Right cardiac atrium (tissue), 5 donors: ENCODE data around the gene SART1. TPM values are rescaled to one million over a fixed set of nuclear protein-coding genes. Genes with fewer than 3 reads are reported as not detected.

Source experiments
- ATAC-seq, 2 donors: fragments of 200-7000 bp; cut with Tn5 transposase; one replicate each; pipeline versions ENCODE4 v1.8.0 to v1.9.1; 2020; ENCODE audit warnings: moderate library complexity in 2 of 2, mild to moderate bottlenecking in 1 of 2
- DNase-seq, 3 donors: peaks; one replicate each; pipeline ENCODE4 v3.0.0-alpha.2; 2020
- H3K27ac ChIP-seq: one replicate; pipeline ENCODE4 v1.5.1; 2013; ENCODE audit warnings: mild to moderate bottlenecking, low read length, control low read depth, moderate library complexity
- H3K27me3 ChIP-seq: one replicate; pipeline ENCODE4 v1.6.1; 2013; ENCODE audit not compliant: control insufficient read depth, insufficient read depth
- H3K4me1 ChIP-seq: one replicate; pipeline ENCODE4 v1.6.1; 2013; ENCODE audit warnings: low read length; ENCODE audit not compliant: control insufficient read depth, insufficient read depth
- H3K4me3 ChIP-seq: one replicate; pipeline ENCODE4 v1.5.1; 2013; ENCODE audit warnings: low read length, control low read depth
- H3K9me3 ChIP-seq: one replicate; pipeline ENCODE4 v1.6.1; 2013; ENCODE audit warnings: low read length; ENCODE audit not compliant: control insufficient read depth
- WGBS: extraction: QIAGEN DNeasy Blood & Tissue Kit; methylation state at CpG from one replicate; pipeline ENCODE4 v1.1.7; 2013; 5-methylcytosine and 5-hydroxymethylcytosine counted together
- intact Hi-C, 4 donors: fragments of 100-400 bp; cut with DNase I; formaldehyde crosslinking; loops; one replicate each; pipeline versions ENCODE4 v1.11.0 to v1.14.0; 2022 to 2023
- polyA plus RNA-seq: library from polyadenylated mRNA; stranded (reverse); fragments of 200-250 nt; gene quantifications from one replicate; pipeline ENCODE4 v1.2.3, GENCODE V29; 2013
- total RNA-seq, 4 donors: library from RNA; stranded (reverse); fragmentation: NEBNext Ultra II Directional; extraction: Animal tissue kit (Norgen Biotek cat#: 25700); gene quantifications; one replicate each; pipeline ENCODE4 v1.2.1, GENCODE V29; 2021
- donor health status: healthy with polysubstance abuse.
- donor health status: DM: no; HTN: yes; CAD: no.
- donor health status: DM: no; HTN: no; CAD: no.
- donor health status: DM: no; HTN: yes; CAD: no; lungs with severe emphysema.
- donor health status: DM: yes; HTN: yes; CAD: no.

Gene SART1
- total and polyA plus RNA-seq, 5 donors: 34.3 to 41.7 (median 38.2) TPM

DNA sequence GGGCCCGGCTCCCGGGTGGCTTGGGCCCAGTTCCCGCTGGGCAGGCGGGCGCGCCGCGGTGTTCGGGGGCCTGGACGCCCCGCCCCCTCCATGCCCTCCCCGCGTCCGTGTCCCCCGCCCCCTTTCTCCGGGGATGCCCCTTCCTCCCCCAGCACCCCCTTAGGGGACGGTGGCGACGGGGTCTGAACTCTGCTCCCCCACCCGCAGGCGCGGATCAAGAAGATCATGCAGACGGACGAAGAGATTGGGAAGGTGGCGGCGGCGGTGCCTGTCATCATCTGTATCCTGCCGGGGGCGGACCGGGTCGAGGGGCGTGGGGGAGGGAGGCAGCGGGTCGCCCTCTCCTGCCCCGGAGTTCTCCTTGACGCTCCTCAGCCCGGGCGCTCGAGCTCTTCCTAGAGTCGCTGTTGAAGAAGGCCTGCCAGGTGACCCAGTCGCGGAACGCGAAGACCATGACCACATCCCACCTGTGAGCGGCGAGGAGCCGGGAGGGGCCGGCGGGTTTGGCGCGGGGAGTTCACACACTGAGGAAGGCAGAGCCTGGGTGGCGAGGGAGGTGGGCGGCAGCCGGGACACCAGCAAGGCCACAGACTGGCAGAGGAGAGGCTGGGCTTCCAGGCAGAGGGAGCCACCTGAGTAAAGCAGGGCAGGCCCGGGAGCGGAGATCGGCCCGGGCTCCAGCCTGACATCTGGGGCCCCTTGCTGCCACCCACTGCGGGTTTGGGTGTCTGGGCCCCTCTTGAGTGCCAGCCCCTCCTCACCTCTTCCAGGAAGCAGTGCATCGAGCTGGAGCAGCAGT is 41.8 kb upstream of the SART1 start:
- DNase-seq: no peak
- intact Hi-C loops: no loop called here

DNA sequence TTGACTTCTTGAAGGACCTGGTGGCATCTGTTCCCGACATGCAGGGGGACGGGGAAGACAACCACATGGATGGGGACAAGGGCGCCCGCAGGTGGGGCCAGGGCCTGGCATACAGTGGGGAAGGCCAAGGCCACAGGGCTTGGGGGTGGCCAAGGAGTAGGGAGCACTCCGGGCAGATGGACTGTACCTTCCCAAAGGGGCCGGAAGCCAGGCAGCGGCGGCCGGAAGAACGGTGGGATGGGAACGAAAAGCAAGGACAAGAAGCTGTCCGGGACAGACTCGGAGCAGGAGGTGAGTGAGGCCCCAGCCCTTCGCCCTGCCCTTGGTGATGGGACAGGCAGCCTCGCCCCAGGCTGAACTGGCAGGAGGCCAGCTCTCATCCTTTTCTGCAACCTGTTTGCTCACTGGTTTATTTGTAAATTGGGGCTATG is 41.1 kb upstream of the SART1 start:
- intact Hi-C loops: no loop called here
- ATAC-seq: no peak
- H3K4me3 ChIP-seq: peak overlapping the region; percentile 92
- WGBS: 55% methylated on average over 15 of the region's 15 CpGs
- no peaks in the 10 kb centered on the region for H3K27me3 ChIP-seq
- DNase-seq: peak; percentile 35 to 64 (median 61)
- H3K27ac ChIP-seq: no peak overlapping the region
- no peaks in the 10 kb centered on the region for H3K9me3 ChIP-seq
- H3K4me1 ChIP-seq: peaks cover 17% of the 10 kb centered on the region

More for the DNA sequence above, 41.8 kb upstream of the SART1 start:
- peak; percentile 39 to 48 for ATAC-seq
- no peaks in the 10 kb centered on the region for H3K27me3 ChIP-seq
- H3K9me3 ChIP-seq: no peaks in the 10 kb centered on the region
- H3K4me1 ChIP-seq: peaks cover 23% of the 10 kb centered on the region
- under 1% methylated on average over 60 of the region's 60 CpGs for WGBS
- H3K4me3 ChIP-seq: peak overlapping the region; percentile 92
- peak overlapping the region; percentile 54 for H3K27ac ChIP-seq

DNA sequence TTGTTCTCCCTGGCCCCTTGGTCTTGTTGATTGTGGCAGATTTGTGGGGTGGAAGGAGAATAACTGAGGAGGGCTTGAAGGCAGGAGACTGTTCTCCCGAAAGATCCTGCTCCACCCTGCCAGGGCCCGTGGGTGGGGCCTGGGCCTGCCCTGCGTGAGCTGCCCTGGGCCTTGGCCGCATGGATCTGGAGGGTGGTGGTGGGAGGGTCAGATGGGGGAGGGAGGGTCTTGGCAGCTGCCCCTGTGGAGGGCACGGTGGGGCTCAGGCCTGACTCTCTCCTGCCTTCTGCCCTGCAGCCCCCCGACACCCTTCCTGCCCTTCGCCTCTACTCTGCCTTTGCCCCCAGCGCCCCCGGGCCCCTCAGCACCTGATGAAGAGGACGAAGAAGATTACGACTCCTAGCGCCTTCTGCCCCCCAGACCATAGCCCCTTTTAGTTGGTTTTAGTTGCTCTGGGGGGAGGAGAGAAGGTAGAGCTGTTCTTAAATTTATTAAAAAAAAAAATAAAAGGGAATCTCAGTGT is 40.4 kb upstream of the SART1 start:
- no peaks in the 10 kb centered on the region for H3K9me3 ChIP-seq
- H3K4me3 ChIP-seq: no peak overlapping the region
- intact Hi-C loops: no loop called here
- DNase-seq (peak in 2 of 3 donors; percentile 54), ATAC-seq (no peak)
- peaks cover 10% of the 10 kb centered on the region for H3K4me1 ChIP-seq
- WGBS: 85% methylated on average over 12 of the region's 12 CpGs
- H3K27me3 ChIP-seq: no peaks in the 10 kb centered on the region
- H3K27ac ChIP-seq: no peak overlapping the region

DNA sequence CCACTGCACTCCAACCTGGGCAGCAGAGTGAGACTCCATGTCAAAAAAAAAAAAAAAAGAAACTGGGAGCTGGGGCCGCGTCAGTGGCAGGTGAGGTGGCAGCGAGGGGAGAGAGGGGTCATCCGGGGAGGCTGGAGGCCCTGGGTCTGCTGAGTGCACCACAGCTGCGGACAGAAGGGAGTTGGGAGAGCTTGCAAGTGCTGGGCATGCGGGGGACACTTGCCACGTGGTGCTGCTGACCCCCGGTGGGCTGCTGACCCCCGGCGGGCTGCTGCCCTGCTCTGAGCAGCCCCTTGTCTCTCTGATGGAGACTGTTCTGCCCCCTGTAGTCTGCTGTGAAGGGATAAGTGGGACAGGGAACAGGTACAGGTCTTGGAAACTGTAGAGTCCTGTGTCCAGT is 39.7 kb upstream of the SART1 start:
- WGBS: 92% methylated on average over 10 of the region's 10 CpGs
- intact Hi-C loops: no loop called here
- peaks cover 10% of the 10 kb centered on the region for H3K4me1 ChIP-seq
- H3K27ac ChIP-seq: no peak overlapping the region
- no peak for ATAC-seq
- DNase-seq: peak in 1 of 3 donors; percentile 32
- H3K4me3 ChIP-seq: no peak overlapping the region
- H3K9me3 ChIP-seq: no peaks in the 10 kb centered on the region
- no peaks in the 10 kb centered on the region for H3K27me3 ChIP-seq

DNA sequence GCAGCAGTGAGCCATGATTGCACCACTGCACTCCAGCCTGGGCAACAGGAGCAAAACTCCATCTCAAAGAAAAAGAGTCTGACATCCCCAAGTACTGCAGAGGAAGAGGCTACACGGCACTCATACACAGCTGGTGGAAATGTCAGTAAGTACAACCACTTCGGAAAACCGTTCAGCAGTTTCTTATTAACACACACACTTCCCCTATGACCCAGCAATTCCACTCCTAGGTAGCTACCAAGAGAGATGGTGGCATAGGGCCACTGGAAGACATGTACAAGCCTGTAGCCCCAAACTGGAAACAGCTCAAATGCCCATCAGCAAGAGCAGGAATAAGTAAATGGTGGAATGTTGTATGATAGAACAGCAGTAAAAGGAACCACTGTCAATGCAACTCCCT is 39.0 kb upstream of the SART1 start:
- intact Hi-C loops: no loop called here
- WGBS: 82% methylated on average over 3 of the region's 3 CpGs
- no peak for ATAC-seq

DNA sequence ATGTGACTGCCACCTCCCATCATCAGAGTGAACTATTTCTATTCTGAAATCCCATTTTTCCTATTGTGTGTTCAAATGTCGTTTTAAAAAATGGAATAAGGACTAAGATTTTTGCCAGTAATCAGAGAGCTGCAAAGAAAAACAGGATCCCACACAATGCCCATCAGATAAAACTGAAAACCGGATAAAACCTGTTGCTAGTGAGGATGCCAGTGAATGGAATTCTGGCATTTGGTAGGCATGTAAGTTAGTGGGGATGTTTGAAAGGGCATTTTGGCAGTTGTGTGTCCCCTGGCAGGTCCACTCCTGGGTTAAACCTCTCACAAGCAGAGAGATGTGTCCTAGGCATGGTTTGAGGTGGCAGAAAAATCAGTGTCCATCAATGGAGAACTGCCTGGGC is 36.1 kb upstream of the SART1 start:
- Histone ChIP-seq H3K27ac (no peak overlapping the region), H3K27me3 (no peaks in the 10 kb centered on the region)
- intact Hi-C loops: no loop called here

More for the DNA sequence above, 39.0 kb upstream of the SART1 start:
- Histone ChIP-seq H3K27ac (no peak overlapping the region), H3K9me3 (no peaks in the 10 kb centered on the region), H3K4me3 (no peak overlapping the region), H3K4me1 (peaks cover 10% of the 10 kb centered on the region), H3K27me3 (no peaks in the 10 kb centered on the region)
- DNase-seq: no peak

DNA sequence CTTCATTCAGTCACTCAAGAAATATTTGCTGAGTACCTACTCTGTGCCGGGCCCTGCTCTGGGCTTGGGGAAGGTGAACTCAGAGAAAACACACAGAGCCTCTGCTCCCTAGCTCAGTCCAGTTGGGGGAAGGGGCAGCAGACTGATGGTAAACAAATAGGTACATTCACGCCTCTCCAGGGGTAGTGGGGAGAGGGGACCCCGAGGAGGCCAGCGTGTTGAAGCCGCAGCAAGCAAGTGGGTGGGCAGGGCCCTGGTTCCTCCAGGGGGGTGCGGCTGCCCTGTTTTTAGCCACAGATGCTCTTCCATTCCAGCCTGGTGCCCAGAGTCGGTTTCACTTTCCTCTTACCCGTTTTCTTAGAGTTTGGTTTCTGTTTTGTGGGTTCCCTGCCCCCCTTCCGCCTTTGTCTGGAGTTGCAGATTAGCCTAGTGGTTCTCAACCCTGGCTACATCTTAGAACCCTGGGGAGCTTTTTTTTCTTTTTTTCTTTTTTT is 33.6 kb upstream of the SART1 start:
- ATAC-seq (peak; percentile 24 to 27), DNase-seq (peak in 2 of 3 donors; percentile 13 to 57)
- H3K4me3 ChIP-seq: no peak overlapping the region
- no peak overlapping the region for H3K27ac ChIP-seq
- H3K9me3 ChIP-seq: no peaks in the 10 kb centered on the region
- 56% methylated on average over 9 of the region's 9 CpGs for WGBS
- intact Hi-C loops: no loop called here
- H3K4me1 ChIP-seq: no peaks in the 10 kb centered on the region
- no peaks in the 10 kb centered on the region for H3K27me3 ChIP-seq

More for the DNA sequence above, 36.1 kb upstream of the SART1 start:
- DNase-seq (no peak), ATAC-seq (no peak)
- Histone ChIP-seq H3K9me3 (no peaks in the 10 kb centered on the region), H3K4me3 (no peak overlapping the region), H3K4me1 (peaks cover 2% of the 10 kb centered on the region)
- 35% methylated on average over 2 of the region's 2 CpGs for WGBS

DNA sequence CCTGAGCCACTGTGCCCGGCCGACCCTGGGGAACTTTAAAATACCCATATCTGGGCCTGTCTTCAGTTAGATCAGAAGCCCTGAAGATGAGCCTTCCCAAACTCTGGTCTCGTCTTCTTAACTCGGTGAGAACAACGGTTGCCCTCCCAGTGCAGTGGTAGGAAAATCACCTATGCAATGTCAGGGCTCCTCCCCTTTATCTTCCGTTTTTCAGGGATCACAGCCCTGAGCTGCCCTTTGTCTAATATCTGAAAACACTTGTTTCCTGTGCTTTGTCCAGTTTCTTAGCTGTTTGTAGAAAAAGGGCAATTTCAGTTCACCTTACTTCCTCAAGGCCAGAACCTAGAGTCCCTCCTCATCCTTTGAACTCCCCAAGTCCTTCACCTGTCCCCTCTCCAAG is 32.9 kb upstream of the SART1 start:
- intact Hi-C loops: no loop called here
- Histone ChIP-seq H3K4me3 (no peak overlapping the region), H3K4me1 (no peaks in the 10 kb centered on the region), H3K27ac (no peak overlapping the region), H3K9me3 (no peaks in the 10 kb centered on the region), H3K27me3 (no peaks in the 10 kb centered on the region)
- no peak for ATAC-seq
- 57% methylated on average over 6 of the region's 6 CpGs for WGBS
- no peak for DNase-seq

DNA sequence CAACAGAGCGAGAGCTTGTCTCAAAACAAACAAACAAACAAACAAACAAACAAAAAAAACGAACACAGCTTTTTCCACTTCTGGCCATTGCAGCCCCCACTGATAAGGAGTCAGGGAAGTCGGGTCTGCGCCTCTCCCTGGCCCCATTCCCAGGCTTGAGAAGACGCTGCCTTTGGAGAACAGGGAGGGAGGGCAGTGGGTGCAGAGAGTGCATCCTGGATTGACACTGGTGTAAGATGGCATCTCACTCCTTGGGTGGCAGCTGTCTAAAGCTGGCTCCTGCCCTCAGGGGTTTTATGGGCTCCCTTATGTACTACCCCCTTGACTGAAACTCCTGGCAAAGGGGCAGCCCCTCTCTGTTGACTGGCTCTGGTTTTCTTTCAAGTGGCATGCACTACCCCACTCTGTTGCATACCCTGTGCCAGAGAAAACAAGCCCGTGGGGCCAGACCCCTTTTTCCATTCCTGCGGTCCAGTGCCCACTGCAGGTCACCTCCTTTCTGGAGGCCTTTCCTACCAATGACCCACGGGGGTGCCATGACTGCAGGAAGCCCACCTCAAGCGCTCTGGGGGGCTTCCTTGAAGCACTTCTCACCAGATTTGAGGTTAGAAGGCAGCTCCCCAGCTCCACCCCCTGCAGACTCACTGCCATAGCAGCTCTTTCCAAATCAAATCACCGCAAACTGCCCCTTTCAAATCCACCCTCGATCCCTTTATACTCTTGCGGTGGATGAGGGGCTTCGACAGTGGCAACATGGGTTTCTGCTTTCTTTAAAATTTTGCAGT is 29.6 kb upstream of the SART1 start:
- Histone ChIP-seq H3K27ac (no peak overlapping the region), H3K9me3 (no peaks in the 10 kb centered on the region), H3K27me3 (no peaks in the 10 kb centered on the region), H3K4me3 (no peak overlapping the region), H3K4me1 (no peaks in the 10 kb centered on the region)
- WGBS: 47% methylated on average over 13 of the region's 13 CpGs
- ATAC-seq (no peak), DNase-seq (no peak)
- intact Hi-C loops: no loop called here

DNA sequence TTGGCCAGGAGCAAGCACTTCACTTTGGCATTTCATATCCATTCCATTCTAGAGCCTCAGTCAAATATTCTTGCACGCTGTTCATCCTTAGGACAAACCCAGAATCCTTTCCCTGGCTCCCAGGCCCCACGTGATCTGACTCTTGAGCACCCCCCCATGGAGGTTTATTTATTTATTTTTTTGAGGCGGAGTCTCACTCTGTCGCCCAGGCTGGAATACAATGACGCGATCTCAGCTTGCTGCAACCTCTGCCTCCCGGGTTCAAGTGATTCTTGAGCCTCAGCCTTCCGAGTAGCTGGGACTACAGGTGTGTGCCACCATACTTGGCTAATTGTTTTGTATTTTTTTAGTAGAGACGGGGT is 29.0 kb upstream of the SART1 start:
- H3K4me3 ChIP-seq: no peak overlapping the region
- H3K27ac ChIP-seq: no peak overlapping the region
- ATAC-seq (no peak), DNase-seq (no peak)
- intact Hi-C loops: no loop called here
- no peaks in the 10 kb centered on the region for H3K27me3 ChIP-seq
- no peaks in the 10 kb centered on the region for H3K9me3 ChIP-seq
- WGBS: 29% methylated on average over 9 of the region's 9 CpGs
- H3K4me1 ChIP-seq: no peaks in the 10 kb centered on the region

DNA sequence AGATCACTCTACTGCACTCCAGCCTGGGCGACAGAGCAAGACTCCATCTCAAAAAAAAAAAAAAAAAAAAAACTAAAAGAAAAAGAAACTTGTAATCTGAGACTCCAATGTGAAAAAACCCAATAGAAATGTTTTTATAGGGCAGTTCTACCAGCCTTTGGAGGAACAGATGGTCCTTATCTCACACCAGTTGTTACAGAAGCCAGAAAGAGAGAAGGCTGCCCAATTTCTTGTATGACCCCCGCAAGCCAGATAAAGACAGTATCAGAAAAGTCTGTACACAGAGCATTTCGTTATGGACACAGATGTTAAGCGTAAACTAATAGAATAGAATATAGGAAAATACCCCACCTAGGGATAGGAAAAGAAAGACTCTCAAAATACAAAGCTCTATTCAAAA is 27.5 kb upstream of the SART1 start:
- H3K27ac ChIP-seq: no peak overlapping the region
- ATAC-seq (no peak), DNase-seq (no peak)
- H3K9me3 ChIP-seq: no peaks in the 10 kb centered on the region
- H3K27me3 ChIP-seq: no peaks in the 10 kb centered on the region
- 44% methylated on average over 4 of the region's 4 CpGs for WGBS
- H3K4me3 ChIP-seq: no peak overlapping the region
- intact Hi-C loops: no loop called here
- no peaks in the 10 kb centered on the region for H3K4me1 ChIP-seq
